Natural killer cell (primary cell): ENCODE results near the gene TSPAN1. TPM values are rescaled to one million over a fixed set of nuclear protein-coding genes. Genes with fewer than 3 reads are reported as not detected.
A peak's percentile ranks its signal among the peaks of the same experiment; 100 is the strongest.

Experiments
- ATAC-seq, 3 donors: fragments of 150-1000 bp in 2 of 3; fragments of 200-7000 bp in 1 of 3; cut with Tn5 transposase; 1 replicate in 1 of 3; 2 replicates in 2 of 3; pipeline ENCODE4 v1.10.0; 2021; ENCODE audit warnings: mild to moderate bottlenecking in 2 of 3, moderate library complexity in 2 of 3
- DNase-seq, 2 donors: peaks; one replicate each; pipeline versions ENCODE4 v3.0.0 to v3.0.0-alpha.2; 2013 to 2021; ENCODE audit warnings: mixed read lengths in 1 of 2
- H3K27ac ChIP-seq: one replicate; pipeline ENCODE4 v1.5.1; 2013; ENCODE audit warnings: mild to moderate bottlenecking, low read length
- H3K27me3 ChIP-seq: one replicate; pipeline ENCODE4 v1.6.1; 2013; ENCODE audit warnings: low read length; ENCODE audit not compliant: control insufficient read depth, insufficient read depth
- H3K36me3 ChIP-seq: one replicate; pipeline ENCODE4 v1.6.1; 2013; ENCODE audit warnings: low read length; ENCODE audit not compliant: control insufficient read depth, insufficient read depth
- H3K4me1 ChIP-seq: one replicate; pipeline ENCODE4 v1.6.1; 2013; ENCODE audit warnings: low read length; ENCODE audit not compliant: control insufficient read depth, insufficient read depth
- H3K4me3 ChIP-seq: one replicate; pipeline ENCODE4 v1.5.1; 2013; ENCODE audit warnings: low read length
- H3K9me3 ChIP-seq: one replicate; pipeline ENCODE4 v1.6.1; 2013; ENCODE audit warnings: low read length; ENCODE audit not compliant: control insufficient read depth, insufficient read depth
- H3K27ac Mint-ChIP-seq, 2 donors: one replicate each; pipeline ENCODE4 v1.8.0; 2022; ENCODE audit warnings: mild to moderate bottlenecking in 2 of 2, mixed read lengths in 2 of 2, moderate library complexity in 1 of 2
- H3K27me3 Mint-ChIP-seq, 2 donors: one replicate each; pipeline ENCODE4 v1.8.0; 2022; ENCODE audit warnings: low read depth in 2 of 2, mixed read lengths in 2 of 2
- H3K36me3 Mint-ChIP-seq: one replicate; pipeline ENCODE4 v1.8.0; 2022; ENCODE audit warnings: mixed read lengths
- H3K4me1 Mint-ChIP-seq, 2 donors: one replicate each; pipeline ENCODE4 v1.8.0; 2022; ENCODE audit warnings: mixed read lengths in 2 of 2
- H3K4me3 Mint-ChIP-seq: one replicate; pipeline ENCODE4 v1.8.0; 2022; ENCODE audit warnings: mild to moderate bottlenecking, moderate library complexity, mixed read lengths
- H3K9me3 Mint-ChIP-seq, 2 donors: one replicate each; pipeline ENCODE4 v1.8.0; 2022; ENCODE audit warnings: mixed read lengths in 2 of 2
- WGBS: methylation state at CpG from one replicate; pipeline ENCODE4 v1.1.7; 2013; ENCODE audit warnings: missing lambda C conversion rate; ENCODE audit not compliant: insufficient coverage; 5-methylcytosine and 5-hydroxymethylcytosine counted together
- intact Hi-C: fragments of 100-400 bp; cut with micrococcal nuclease; formaldehyde crosslinking; loops from one replicate; pipeline ENCODE4 v1.14.2; 2022
- total RNA-seq, 4 donors: library from RNA; stranded (reverse); fragments of 120-200 nt in 1 of 4; gene quantifications; one replicate each; pipeline versions ENCODE4 v1.2.3 to v1.2.4, GENCODE V29; 2013 to 2022
- TF ChIP-seq, protein P1 (sequence below): fragments of 200-600 bp; IDR thresholded peaks from one replicate; pipeline ENCODE4 v1.8.0; 2022; ENCODE audit warnings: antibody characterized with exemption

Gene TSPAN1
- total RNA-seq, 3 donors from 2014 or later (not counting 1 experiment from before 2014, with no cell fraction given): not detected

DNA sequence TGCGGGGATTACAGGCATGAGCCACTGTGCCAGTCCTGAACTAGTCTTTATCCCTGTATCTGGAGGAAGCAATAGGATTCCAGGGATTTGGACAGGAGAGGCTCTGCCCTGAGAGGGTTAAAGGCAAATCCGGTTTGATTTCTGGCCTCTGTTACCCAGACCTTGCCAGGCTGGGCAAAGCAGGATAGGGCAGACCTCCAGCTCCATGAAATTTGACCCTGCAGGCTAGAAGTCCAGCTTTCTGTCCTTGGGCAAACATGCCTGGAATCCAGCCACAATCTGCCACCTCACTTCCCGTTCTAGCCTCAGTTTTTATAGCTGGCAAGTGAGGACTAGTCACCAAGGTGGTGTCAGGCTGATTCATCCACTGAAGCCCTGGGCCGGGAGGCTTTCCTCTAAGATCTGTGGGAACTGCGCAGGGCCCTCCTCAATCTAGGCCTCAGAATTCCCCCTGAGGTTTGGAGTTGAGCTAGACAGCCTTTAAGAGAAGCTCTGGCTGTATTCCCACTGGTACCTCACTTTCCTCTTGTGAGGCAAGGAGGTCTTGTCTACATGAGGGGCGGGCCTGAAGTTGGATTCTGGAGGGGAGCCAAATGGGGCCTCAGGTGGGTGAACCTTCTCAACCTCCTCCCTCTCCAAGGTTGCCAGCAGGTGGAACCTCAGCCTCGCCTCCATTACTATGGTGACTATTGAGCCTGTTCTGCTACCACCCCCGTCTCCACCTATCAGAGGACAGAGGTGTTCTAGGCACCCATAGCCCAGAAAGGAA is 8.4 kb downstream of the TSPAN1 start:
- Histone ChIP-seq H3K36me3 (peaks cover 3% of the 10 kb centered on the region), H3K4me3 (no peak overlapping the region), H3K27ac (no peak overlapping the region), H3K27me3 (no peaks in the 10 kb centered on the region), H3K9me3 (no peaks in the 10 kb centered on the region), H3K4me1 (peaks cover 22% of the 10 kb centered on the region)
- ATAC-seq (no peak), DNase-seq (no peak)
- Mint-ChIP-seq H3K9me3 (no peaks in the 10 kb centered on the region), H3K4me1 (peaks cover 17 to 22% of the 10 kb centered on the region in 2 donors), H3K4me3 (no peak overlapping the region), H3K36me3 (no peaks in the 10 kb centered on the region), H3K27ac (peak overlapping the region in 1 of 2 donors; percentile 80), H3K27me3 (no peaks in the 10 kb centered on the region)
- intact Hi-C loops: no loop called here
- TF ChIP-seq, protein P1, sequence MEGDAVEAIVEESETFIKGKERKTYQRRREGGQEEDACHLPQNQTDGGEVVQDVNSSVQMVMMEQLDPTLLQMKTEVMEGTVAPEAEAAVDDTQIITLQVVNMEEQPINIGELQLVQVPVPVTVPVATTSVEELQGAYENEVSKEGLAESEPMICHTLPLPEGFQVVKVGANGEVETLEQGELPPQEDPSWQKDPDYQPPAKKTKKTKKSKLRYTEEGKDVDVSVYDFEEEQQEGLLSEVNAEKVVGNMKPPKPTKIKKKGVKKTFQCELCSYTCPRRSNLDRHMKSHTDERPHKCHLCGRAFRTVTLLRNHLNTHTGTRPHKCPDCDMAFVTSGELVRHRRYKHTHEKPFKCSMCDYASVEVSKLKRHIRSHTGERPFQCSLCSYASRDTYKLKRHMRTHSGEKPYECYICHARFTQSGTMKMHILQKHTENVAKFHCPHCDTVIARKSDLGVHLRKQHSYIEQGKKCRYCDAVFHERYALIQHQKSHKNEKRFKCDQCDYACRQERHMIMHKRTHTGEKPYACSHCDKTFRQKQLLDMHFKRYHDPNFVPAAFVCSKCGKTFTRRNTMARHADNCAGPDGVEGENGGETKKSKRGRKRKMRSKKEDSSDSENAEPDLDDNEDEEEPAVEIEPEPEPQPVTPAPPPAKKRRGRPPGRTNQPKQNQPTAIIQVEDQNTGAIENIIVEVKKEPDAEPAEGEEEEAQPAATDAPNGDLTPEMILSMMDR: no peak
- 94% methylated on average over 8 of the region's 8 CpGs for WGBS

DNA sequence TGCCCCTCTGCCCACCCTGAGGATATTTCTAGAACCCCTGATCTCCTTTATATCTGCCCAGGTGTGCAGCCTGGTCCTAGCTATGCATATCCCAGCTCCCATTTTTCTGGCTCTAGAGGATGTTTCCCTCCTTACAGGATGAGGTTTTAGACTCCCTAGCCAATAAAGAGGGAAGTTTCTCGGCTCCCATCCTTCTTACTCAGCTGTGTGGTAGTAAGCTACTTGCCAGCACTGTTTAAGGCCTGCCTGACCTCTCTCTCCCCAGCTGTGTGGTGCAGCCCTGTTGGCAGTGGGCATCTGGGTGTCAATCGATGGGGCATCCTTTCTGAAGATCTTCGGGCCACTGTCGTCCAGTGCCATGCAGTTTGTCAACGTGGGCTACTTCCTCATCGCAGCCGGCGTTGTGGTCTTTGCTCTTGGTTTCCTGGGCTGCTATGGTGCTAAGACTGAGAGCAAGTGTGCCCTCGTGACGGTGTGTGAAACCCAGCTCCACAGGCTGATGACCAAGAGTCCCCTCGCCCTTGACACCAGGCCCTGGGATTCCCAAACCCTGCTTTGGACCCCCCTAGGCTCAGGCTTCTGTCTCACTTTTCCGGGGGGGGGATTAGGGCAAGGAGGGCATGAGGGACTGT is 9.2 kb downstream of the TSPAN1 start:
- ATAC-seq (peak; percentile 78 to 89 (median 82)), DNase-seq (peak in 1 of 2 donors; percentile 43)
- no peaks in the 10 kb centered on the region for H3K9me3 ChIP-seq
- Mint-ChIP-seq H3K4me3 (no peak overlapping the region), H3K27me3 (no peaks in the 10 kb centered on the region), H3K9me3 (no peaks in the 10 kb centered on the region), H3K27ac (peak overlapping the region; percentile 58 to 80), H3K36me3 (no peaks in the 10 kb centered on the region), H3K4me1 (peaks cover 17 to 22% of the 10 kb centered on the region in 2 donors)
- no peaks in the 10 kb centered on the region for H3K27me3 ChIP-seq
- 15% methylated on average over 11 of the region's 12 CpGs for WGBS
- H3K4me3 ChIP-seq: no peak overlapping the region
- peaks cover 5% of the 10 kb centered on the region for H3K36me3 ChIP-seq
- intact Hi-C loops: no loop called here
- H3K27ac ChIP-seq: peak overlapping the region; percentile 40
- peaks cover 22% of the 10 kb centered on the region for H3K4me1 ChIP-seq
- TF ChIP-seq, protein P1: no peak

DNA sequence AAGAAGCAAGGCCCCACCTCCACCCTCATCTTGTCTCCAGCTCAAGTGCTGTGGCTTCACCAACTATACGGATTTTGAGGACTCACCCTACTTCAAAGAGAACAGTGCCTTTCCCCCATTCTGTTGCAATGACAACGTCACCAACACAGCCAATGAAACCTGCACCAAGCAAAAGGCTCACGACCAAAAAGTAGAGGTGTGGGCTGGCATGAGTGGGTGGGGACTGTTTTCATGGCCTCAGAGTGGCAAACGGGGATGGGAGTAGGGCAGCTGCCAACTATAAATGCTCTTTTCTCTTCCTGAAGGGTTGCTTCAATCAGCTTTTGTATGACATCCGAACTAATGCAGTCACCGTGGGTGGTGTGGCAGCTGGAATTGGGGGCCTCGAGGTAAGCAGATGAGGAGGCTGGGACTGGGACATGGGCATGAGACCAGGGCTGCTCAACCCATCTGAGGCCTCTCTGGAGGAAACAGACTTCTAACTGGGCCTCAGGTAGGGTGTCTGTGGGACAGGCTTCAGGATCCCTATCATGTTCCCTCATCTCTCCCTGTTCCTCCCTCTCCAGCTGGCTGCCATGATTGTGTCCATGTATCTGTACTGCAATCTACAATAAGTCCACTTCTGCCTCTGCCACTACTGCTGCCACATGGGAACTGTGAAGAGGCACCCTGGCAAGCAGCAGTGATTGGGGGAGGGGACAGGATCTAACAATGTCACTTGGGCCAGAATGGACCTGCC is 10.2 kb downstream of the TSPAN1 start:
- H3K4me3 ChIP-seq: no peak overlapping the region
- no peak overlapping the region for H3K4me3 Mint-ChIP-seq
- H3K4me1 ChIP-seq: peaks cover 19% of the 10 kb centered on the region
- no peaks in the 10 kb centered on the region for H3K27me3 Mint-ChIP-seq
- WGBS: 63% methylated on average over 6 of the region's 7 CpGs
- intact Hi-C loops: no loop called here
- no peaks in the 10 kb centered on the region for H3K27me3 ChIP-seq
- H3K4me1 Mint-ChIP-seq: peaks cover 17 to 22% of the 10 kb centered on the region in 2 donors
- H3K36me3 ChIP-seq: peaks cover 9% of the 10 kb centered on the region
- TF ChIP-seq, protein P1: no peak
- H3K9me3 ChIP-seq: no peaks in the 10 kb centered on the region
- no peaks in the 10 kb centered on the region for H3K9me3 Mint-ChIP-seq
- H3K27ac Mint-ChIP-seq: peak overlapping the region; percentile 58 to 80
- ATAC-seq (peak in 1 of 3 donors; percentile 6), DNase-seq (peak in 1 of 2 donors; percentile 26)
- H3K27ac ChIP-seq: no peak overlapping the region
- H3K36me3 Mint-ChIP-seq: no peaks in the 10 kb centered on the region
